Stimulated activated CD4-positive, alpha-beta T cell treated with anti-CD3 and anti-CD28 coated beads, Interleukin-15, amount 100 ng/mL, for 1 hour (primary cell): ENCODE measurements around the gene CFAP251.

Experiments
- DNase-seq, 2 donors: peaks; one replicate each; pipeline ENCODE4 v3.0.0-alpha.2; 2020; ENCODE audit warnings: low read depth in 1 of 2, low spot score in 1 of 2

Gene CFAP251

GRCh38 chr12:122051231-122051876 lies 133.0 kb downstream of the CFAP251 start:
- no peak for DNase-seq

- DNase-seq = no peak
Observed at GRCh38 chr12:122052285-122052684, 133.9 kb downstream of the CFAP251 start.
